ENCODE measurements around the gene BMF.
"Not testable (repeated sequence)": the region's sequence is repeated elsewhere in the genome, so short reads cannot be mapped to it uniquely, and the experiment has no call there.

Gene BMF

GRCh38 chr15:40087991-40088928 lies 20.4 kb downstream of the BMF start:
- DNase-seq = peak; percentile 34

GRCh38 chr15:40087068-40087810 lies 21.4 kb downstream of the BMF start:
- no peak for DNase-seq

GRCh38 chr15:40085266-40085665 lies 23.4 kb downstream of the BMF start:
- no peak for DNase-seq

- no peak for DNase-seq
Measured at GRCh38 chr15:40084650-40085049, 24.0 kb downstream of the BMF start.

- no peak for DNase-seq
Measured at GRCh38 chr15:40082195-40082883, 26.3 kb downstream of the BMF start.

GRCh38 chr15:40081691-40082194 lies 26.9 kb downstream of the BMF start:
- no peak for DNase-seq

GRCh38 chr15:40080847-40081246 lies 27.8 kb downstream of the BMF start:
- no peak for DNase-seq

- DNase-seq = no peak
Measured at GRCh38 chr15:40080104-40080503, 28.6 kb downstream of the BMF start.

- no peak for DNase-seq
Measured at GRCh38 chr15:40079456-40079855, 29.2 kb downstream of the BMF start.

GRCh38 chr15:40075298-40076044 lies 33.2 kb downstream of the BMF start:
- no peak for DNase-seq

GRCh38 chr15:40074656-40075055 lies 34.0 kb downstream of the BMF start:
- not testable (repeated sequence) for DNase-seq

GRCh38 chr15:40073716-40074490 lies 34.8 kb downstream of the BMF start:
- not testable (repeated sequence) for DNase-seq

- no peak for DNase-seq
Measured at GRCh38 chr15:40072216-40072990, 36.3 kb downstream of the BMF start.

- no peak for DNase-seq
Measured at GRCh38 chr15:40070608-40071218, 38.0 kb downstream of the BMF start.

GRCh38 chr15:40070166-40070557 lies 38.5 kb downstream of the BMF start:
- DNase-seq = no peak

GRCh38 chr15:40069178-40070165 lies 39.2 kb downstream of the BMF start:
- peak; percentile 26 for DNase-seq

- no peak for DNase-seq
Measured at GRCh38 chr15:40067921-40068624, 40.6 kb downstream of the BMF start.

- DNase-seq = no peak
Measured at GRCh38 chr15:40066589-40066988, 42.1 kb downstream of the BMF start.

All from MV-4-11 (cell line).